Gastroesophageal sphincter (tissue), 4 donors: ENCODE data around the gene PROB1. TPM values are rescaled to one million over a fixed set of nuclear protein-coding genes. Genes with fewer than 3 reads are reported as not detected.
"Not testable (repeated sequence)": the region's sequence is repeated elsewhere in the genome, so short reads cannot be mapped to it uniquely, and the experiment has no call there.

Experiments
- ATAC-seq: fragments of 150-250 bp; one replicate; pipeline ENCODE4 v1.9.1; 2016; ENCODE audit warnings: mild to moderate bottlenecking, moderate library complexity
- H3K27ac ChIP-seq, 4 donors: fragments of 200-600 bp; sonication (generic) in 3 of 4; 1 replicate in 3 of 4; 2 replicates in 1 of 4; pipeline ENCODE4 v1.5.1; 2016 to 2019
- H3K27me3 ChIP-seq: fragments of 200-600 bp; sonication (generic); one replicate; pipeline ENCODE4 v1.5.1; 2019
- H3K36me3 ChIP-seq, 2 donors: fragments of 200-600 bp; sonication (generic); one replicate each; pipeline ENCODE4 v1.5.1; 2019; ENCODE audit warnings: control low read depth in 1 of 2
- H3K4me1 ChIP-seq, 3 donors: fragments of 200-600 bp; sonication (generic); 1 replicate in 2 of 3; 2 replicates in 1 of 3; pipeline ENCODE4 v1.5.1; 2016 to 2019; ENCODE audit warnings: control low read depth in 2 of 3
- H3K4me3 ChIP-seq, 2 donors: fragments of 200-600 bp; sonication (generic); one replicate each; pipeline ENCODE4 v1.5.1; 2019; ENCODE audit warnings: mild to moderate bottlenecking in 1 of 2, moderate library complexity in 1 of 2
- H3K9me3 ChIP-seq, 3 donors: fragments of 200-600 bp; sonication (generic); one replicate each; pipeline ENCODE4 v1.5.1; 2017 to 2019; ENCODE audit warnings: control low read depth in 2 of 3
- EP300 ChIP-seq: sonication (generic); formaldehyde crosslinking; IDR thresholded peaks from one replicate; pipeline ENCODE4 v1.6.1; 2017; ENCODE audit warnings: antibody characterized with exemption, mild to moderate bottlenecking
- POLR2A ChIP-seq, 2 donors: fragments of 450-650 bp; IDR thresholded peaks; one replicate each; pipeline ENCODE4 v1.6.1; 2017; ENCODE audit warnings: antibody characterized with exemption in 2 of 2, mild to moderate bottlenecking in 2 of 2, moderate library complexity in 1 of 2
- POLR2AphosphoS5 ChIP-seq: sonication (generic); formaldehyde crosslinking; IDR thresholded peaks from one replicate; pipeline ENCODE4 v1.6.1; 2017; ENCODE audit warnings: antibody characterized with exemption
- WGBS, 2 donors: methylation state at CpG; one replicate each; pipeline ENCODE4 v1.1.5; 2018; ENCODE audit warnings: low coverage in 1 of 2; 5-methylcytosine and 5-hydroxymethylcytosine counted together
- total RNA-seq, 4 donors: library from RNA; depleted of rRNA; stranded (reverse); fragments of >200 nt; gene quantifications; one replicate each; pipeline ENCODE4 v1.1.0, GENCODE V29; 2016
- TF ChIP-seq, protein P1 (sequence below), 4 experiments: fragments of 200-600 bp in 2 of 4; fragments of 450-650 bp in 2 of 4; sonication (generic) in 1 of 4; IDR thresholded peaks; one replicate each; pipeline ENCODE4 v1.5.1; 2017 to 2019; ENCODE audit warnings: antibody characterized with exemption in 4 of 4, mild to moderate bottlenecking in 2 of 4, moderate library complexity in 2 of 4

The PROB1 gene
- total RNA-seq, 4 donors from 2014 or later, result 1.2 to 9.1 (median 4.1) TPM

DNA sequence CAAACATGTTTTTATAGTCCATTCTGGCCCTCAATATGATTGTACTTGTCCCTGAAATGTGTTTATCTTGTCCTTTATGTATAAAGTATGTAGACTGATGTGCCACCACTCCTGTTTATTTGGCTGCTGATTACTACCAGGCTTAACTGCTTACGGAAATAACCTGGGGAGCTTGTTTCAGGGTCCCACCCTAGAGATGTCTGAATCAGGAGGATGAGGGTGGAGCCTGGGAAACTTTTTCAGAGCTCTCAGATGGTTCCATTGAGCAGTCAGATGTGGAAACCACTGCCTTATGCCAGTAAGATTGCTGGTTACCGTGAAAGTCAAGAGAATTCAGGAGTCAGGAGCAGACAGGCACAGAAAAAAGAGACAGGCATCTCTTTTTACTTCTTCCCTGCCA is 31.0 kb downstream of the PROB1 start:
- Histone ChIP-seq H3K4me3 (no peak overlapping the region), H3K4me1 (peaks cover 0 to 25% (median 0%) of the 10 kb centered on the region in 3 donors), H3K27ac (no peak overlapping the region), H3K27me3 (no peaks in the 10 kb centered on the region), H3K9me3 (no peaks in the 10 kb centered on the region), H3K36me3 (peaks cover 0 to 57% of the 10 kb centered on the region in 2 donors)
- TF ChIP-seq, protein P1, sequence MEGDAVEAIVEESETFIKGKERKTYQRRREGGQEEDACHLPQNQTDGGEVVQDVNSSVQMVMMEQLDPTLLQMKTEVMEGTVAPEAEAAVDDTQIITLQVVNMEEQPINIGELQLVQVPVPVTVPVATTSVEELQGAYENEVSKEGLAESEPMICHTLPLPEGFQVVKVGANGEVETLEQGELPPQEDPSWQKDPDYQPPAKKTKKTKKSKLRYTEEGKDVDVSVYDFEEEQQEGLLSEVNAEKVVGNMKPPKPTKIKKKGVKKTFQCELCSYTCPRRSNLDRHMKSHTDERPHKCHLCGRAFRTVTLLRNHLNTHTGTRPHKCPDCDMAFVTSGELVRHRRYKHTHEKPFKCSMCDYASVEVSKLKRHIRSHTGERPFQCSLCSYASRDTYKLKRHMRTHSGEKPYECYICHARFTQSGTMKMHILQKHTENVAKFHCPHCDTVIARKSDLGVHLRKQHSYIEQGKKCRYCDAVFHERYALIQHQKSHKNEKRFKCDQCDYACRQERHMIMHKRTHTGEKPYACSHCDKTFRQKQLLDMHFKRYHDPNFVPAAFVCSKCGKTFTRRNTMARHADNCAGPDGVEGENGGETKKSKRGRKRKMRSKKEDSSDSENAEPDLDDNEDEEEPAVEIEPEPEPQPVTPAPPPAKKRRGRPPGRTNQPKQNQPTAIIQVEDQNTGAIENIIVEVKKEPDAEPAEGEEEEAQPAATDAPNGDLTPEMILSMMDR (IDR thresholded peaks at IDR 0.05), result no peak
- TF ChIP-seq POLR2A (IDR thresholded peaks at IDR 0.05), result no peak
- no peak for TF ChIP-seq POLR2AphosphoS5
- no peak for TF ChIP-seq EP300
- ATAC-seq, result no peak
- WGBS, 2 donors, result 76 to 80% methylated on average over 2 of the region's 2 CpGs

DNA sequence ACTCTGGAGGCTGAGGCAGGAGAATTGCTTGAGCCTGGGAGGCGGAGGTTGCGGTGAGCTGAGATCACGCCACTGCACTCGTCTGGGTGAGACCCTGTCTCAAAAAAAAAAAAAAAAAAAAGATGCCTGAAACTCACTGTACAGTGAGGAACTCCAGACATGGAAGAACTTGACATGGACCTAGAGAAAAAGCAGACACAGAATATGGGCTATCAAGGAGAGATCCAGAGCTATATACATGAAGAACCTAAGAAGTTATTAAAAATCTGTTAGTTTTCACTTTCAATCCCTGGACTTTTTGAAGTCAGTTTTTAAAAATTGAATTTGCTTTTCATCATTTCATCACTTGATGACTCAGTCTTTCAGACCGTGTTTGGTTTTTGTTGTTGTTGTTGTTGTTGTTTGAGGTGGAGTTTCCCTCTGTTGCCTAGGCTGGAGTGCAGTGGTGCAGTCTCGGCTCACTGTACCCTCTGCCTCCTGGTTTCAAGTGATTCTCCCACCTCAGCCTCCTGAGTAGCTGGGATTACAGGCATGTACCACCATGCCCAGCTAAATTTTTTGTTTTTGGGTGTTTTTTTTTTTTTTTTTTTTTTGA is 33.0 kb downstream of the PROB1 start:
- Histone ChIP-seq H3K27me3 (no peaks in the 10 kb centered on the region), H3K27ac (no peak overlapping the region), H3K4me1 (peaks cover 0 to 38% (median 0%) of the 10 kb centered on the region in 3 donors), H3K36me3 (peaks cover 0 to 46% of the 10 kb centered on the region in 2 donors), H3K4me3 (no peak overlapping the region), H3K9me3 (no peaks in the 10 kb centered on the region)
- 50 to 68% methylated on average over 1 to 6 of the region's 6 CpGs for WGBS, 2 donors
- TF ChIP-seq EP300 (no peak), POLR2AphosphoS5 (no peak), POLR2A (IDR thresholded peaks at IDR 0.05) (no peak)
- TF ChIP-seq, protein P1 (IDR thresholded peaks at IDR 0.05), result no peak
- ATAC-seq, result no peak

- H3K27me3 ChIP-seq, result no peaks in the 10 kb centered on the region
- H3K4me3 ChIP-seq, result no peak overlapping the region
- peaks cover 0 to 30% of the 10 kb centered on the region in 2 donors for H3K36me3 ChIP-seq
- H3K27ac ChIP-seq, result no peak overlapping the region
- peaks cover 0 to 54% (median 0%) of the 10 kb centered on the region in 3 donors for H3K4me1 ChIP-seq
- no peak for ATAC-seq
- WGBS, 2 donors, result 88 to 91% methylated on average over 4 of the region's 4 CpGs
- H3K9me3 ChIP-seq, result no peaks in the 10 kb centered on the region
- TF ChIP-seq, protein P1 (IDR thresholded peaks at IDR 0.05), result no peak
- no peak for TF ChIP-seq POLR2AphosphoS5
- TF ChIP-seq EP300, result no peak
- no peak for TF ChIP-seq POLR2A (IDR thresholded peaks at IDR 0.05)
These were observed 34.5 kb downstream of the PROB1 start for GRCh38 chr5:139360384-139360783.

- Histone ChIP-seq H3K27ac (no peak overlapping the region), H3K4me3 (no peak overlapping the region), H3K36me3 (peaks cover 0 to 13% of the 10 kb centered on the region in 2 donors), H3K9me3 (no peaks in the 10 kb centered on the region), H3K27me3 (no peaks in the 10 kb centered on the region), H3K4me1 (peaks cover 0 to 61% (median under 1%) of the 10 kb centered on the region in 3 donors)
- TF ChIP-seq EP300, result no peak
- TF ChIP-seq POLR2A (IDR thresholded peaks at IDR 0.05), result no peak
- TF ChIP-seq POLR2AphosphoS5, result no peak
- TF ChIP-seq, protein P1 (IDR thresholded peaks at IDR 0.05), result no peak
- no peak for ATAC-seq
These were observed 36.8 kb downstream of the PROB1 start for GRCh38 chr5:139358064-139358463.

GRCh38 chr5:139355900-139356299 is 39.0 kb downstream of the PROB1 start:
- WGBS, 2 donors, result 93% methylated on average over 5 to 6 of the region's 8 CpGs
- peaks cover 0 to 13% of the 10 kb centered on the region in 2 donors for H3K36me3 ChIP-seq
- not testable (repeated sequence) for H3K9me3 ChIP-seq, H3K27me3 ChIP-seq, ATAC-seq, H3K4me3 ChIP-seq, H3K27ac ChIP-seq
- H3K4me1 ChIP-seq, result peaks cover 0 to 68% (median 6%) of the 10 kb centered on the region in 3 donors
